GM19239 (cell line): ENCODE results near the gene YPEL2.
"Not testable (repeated sequence)": the region's sequence is repeated elsewhere in the genome, so short reads cannot be mapped to it uniquely, and the experiment has no call there.

ENCODE experiments used
- DNase-seq: peaks from one replicate; pipeline ENCODE4 v3.0.0; 2011; ENCODE audit warnings: low spot score; ENCODE audit not compliant: insufficient read length
- FAIRE-seq: peaks from 2 replicates; lab custom pipeline; 2011; peaks lifted over from hg19 to GRCh38; lab: Jason Lieb, UNC

YPEL2 gene, protein sequence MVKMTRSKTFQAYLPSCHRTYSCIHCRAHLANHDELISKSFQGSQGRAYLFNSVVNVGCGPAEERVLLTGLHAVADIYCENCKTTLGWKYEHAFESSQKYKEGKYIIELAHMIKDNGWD

DNA sequence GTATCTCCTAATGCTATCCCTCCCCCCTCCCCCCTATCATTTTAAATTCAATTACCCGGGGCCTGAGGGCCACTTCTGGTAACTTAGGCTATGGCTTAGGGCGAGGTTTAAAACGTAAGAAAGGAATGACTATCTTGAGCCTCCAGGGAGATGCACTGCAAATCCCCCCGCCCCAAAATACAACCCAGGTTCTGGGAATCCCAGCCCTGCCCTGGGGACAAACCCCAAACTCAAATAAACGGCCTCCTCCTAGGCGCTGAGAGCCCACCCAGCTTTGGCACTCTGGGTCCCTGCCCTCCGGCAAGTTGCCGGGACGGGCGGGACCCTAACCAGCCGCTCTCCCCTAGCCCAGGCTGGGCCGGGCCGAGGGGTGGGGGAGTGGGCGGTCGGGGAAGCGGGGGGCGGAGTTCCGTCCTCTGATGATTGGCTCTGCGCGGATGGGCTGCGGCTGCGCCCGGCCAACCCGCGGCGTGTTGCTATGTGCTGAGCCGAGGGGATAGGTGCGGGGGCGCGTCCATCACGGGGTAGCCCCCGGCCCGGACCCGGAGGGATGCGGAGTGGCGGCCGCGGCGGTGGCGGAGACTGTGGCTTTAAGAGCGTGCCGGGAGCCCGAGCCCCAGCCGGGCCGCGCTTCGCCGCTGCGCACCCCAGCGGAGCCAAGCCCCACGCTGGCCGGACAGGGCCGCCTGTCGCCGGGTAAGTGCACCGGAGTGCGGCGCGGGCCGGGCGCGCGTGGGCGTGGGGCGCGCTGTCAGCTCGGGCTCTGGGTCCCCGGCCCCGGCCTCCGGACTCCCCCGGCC lies at the start of gene YPEL2:
TSS of gene YPEL2 (plus strand) at position 527 of the 800 bp plus-strand sequence. CDS start 21,755 bp downstream, outside the sequence.
- FAIRE-seq (no peak), DNase-seq (peak; percentile 97)

DNA sequence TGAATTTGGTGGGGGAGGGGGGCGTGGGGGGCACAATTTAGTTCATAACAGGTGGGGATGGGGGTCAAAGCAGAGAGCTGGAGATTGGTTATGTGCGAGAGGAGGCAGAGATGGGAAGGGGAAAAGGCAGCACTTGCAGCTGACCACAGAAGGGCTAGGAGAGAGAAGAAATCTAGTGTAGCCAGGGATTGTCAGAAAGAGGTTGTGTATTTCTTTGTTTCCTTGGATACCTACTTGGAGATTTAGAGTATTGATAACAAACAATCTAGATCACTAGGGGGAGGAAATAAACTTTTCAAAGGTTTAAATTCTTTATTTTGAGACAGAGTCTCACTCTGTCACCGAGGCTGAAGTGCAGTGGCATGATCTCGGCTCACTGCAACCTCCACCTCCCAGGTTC lies 47.1 kb upstream of the YPEL2 start:
- DNase-seq (no peak), FAIRE-seq (no peak)

DNA sequence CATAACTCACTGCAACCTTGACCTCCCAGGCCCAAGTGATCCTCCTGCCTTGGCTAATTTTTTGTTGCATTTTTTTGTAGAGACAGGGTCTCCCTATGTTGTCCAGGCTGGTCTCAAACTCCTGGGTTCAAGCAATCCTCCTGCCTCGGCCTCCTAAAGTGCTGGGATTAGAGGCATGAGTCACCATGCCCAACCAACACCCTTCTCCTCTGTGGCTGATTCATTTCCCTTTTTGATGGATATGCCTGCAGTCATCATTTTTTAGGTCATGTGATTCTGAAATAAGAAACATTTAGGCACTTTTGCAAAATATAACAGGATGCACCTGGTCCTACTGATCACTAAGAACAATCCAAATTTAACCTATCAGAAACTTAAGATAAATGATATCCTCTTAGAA lies 44.0 kb upstream of the YPEL2 start:
- no peak for DNase-seq
- no peak for FAIRE-seq

DNA sequence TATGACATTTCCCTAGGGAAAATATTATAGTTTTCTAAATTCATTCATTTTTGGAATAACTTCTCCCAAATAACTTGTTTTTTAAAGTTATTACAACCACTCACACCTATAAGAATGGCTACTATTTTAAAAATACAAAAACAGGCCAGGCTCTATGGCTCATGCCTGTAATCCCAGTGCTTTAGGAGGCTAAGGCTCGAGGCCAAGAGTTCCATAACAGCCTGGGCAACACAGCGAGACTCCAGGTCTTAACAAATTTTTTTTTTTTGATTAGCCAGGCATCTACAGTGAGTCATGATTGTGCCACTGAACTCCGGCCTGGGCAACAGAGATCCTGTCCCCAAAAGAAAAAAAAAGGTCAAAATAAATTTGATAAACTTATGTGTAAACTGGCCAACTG lies 43.6 kb upstream of the YPEL2 start:
- FAIRE-seq (no peak), DNase-seq (no peak)

DNA sequence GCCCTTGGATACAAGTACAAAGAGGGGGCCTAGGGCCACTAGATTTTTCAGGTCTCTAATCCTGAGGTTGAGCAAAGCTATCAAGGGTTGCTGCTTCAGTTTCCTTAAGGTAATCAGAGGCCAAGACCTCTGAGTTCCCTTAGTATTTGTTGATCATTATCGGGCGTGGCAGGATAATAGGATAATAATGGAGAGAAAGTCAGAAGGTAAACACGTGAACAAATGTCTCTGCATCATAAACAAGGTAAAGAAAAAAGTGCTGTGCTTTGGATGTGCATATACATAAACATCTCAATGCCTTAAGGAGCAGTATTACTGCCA lies 41.5 kb upstream of the YPEL2 start:
- no peak for FAIRE-seq
- DNase-seq: no peak

DNA sequence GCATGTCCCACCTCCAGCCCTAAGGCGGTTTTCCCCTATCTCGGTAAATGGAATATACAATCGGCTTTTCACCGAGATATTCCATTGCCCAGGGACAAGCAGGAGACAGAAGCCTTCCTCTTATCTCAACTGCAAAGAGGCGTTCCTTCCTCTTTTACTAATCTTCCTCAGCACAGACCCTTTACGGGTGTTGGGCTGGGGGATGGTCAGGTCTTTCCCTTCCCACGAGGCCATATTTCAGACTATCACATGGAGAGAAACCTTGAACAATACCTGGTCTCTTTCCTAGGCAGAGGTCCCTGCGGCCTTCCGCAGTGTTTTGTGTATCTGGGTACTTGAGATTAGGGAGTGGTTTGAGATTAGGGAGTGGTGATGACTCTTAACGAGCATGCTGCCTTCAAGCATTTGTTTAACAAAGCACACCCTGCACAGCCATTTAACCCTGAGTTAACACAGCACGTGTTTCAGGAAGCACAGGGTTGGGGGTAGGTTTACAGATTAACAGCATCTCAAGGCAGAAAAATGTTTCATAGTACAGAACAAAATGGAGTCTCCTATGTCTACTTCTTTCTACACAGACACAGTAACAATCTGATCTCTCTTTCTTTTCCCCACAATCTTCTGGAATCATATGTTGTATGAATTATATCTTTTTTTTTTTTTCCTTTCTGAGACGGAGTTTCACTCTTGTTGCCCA lies 41.0 kb upstream of the YPEL2 start:
- not testable (repeated sequence) for DNase-seq, FAIRE-seq

DNA sequence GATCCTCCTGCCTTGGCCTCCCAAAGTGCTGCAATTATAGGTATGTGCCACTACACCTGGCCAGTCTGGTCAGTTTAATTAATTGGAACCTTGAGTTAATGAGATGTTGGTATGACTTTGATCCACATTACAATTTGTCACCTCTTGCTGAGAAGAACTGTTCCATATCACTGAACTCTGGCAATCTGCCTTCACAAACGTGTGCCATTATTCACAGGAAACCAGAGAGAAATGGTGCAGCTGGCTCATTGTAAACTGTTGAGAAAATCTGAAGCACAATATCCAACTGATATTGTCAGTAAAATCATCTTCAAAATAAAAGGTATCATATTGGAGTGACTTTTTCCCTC lies 39.3 kb upstream of the YPEL2 start:
- DNase-seq: no peak
- no peak for FAIRE-seq

DNA sequence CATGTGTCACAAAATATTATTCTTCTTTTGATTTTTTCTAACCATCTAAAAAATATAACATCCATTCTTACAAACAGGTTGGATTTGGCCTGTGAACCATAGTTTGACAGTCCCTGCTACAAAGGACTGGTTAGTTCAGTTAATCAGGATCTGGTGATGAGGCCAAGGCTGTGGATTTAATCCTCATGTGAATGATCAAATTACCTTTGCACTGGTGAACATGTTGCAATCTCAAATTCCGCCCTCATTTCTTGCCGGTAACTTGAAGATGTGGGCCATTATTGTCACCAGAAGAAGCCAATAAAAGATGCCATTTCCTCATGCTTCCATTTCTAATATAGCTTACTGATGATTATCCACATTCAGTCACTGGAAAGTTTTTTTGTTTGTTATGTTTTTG lies 35.3 kb upstream of the YPEL2 start:
- FAIRE-seq (no peak), DNase-seq (no peak)

DNA sequence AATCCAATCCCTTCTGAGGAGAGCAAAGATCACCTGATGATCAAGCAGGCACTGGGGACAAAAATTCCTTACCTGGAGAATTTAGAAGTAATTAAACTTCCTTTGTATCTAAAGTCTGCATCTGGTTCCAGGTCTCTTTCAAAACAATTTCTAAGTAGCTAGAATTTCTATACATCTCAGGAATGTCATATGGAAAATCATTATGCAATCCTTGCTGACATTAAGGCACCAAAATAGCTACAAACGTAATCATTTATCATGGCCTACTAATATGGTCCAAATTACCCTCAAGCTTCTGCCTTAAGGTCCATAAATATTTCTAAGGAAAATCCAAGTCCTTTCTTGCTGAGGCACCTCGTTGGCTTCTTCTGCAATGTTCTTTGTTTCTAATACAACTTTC lies 32.9 kb upstream of the YPEL2 start:
- DNase-seq (no peak), FAIRE-seq (no peak)

DNA sequence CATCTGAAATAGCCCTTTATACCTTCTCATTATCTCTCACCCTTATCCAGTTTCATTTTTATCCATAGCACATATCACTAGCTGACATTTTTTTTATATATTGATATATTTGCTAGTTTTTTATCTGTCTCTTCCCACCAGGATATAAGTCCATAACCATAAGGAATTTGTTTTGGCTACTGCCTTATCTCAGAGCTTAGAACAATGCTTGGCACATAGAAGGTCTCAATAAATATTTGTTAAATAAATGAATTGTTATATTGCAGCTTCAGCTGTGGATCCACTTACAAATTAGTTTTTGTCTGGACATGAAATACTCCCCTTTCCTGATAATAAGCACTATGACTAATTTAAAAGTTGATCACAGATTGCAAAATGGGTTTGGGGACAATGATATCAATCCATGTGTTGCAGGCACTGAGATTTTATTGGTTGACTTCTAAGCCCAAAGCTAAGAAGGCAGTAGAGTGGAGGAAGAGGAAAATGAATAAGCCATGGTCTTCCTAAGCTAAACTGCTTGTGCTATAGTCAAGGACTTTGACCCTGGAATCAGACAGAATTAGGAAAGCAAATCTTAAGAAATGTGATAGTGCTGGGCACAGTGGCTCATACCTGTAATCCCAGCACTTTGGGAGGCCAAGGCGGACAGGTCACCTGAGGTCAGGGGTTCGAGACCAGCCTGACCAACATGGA lies 31.9 kb upstream of the YPEL2 start:
- FAIRE-seq: no peak
- no peak for DNase-seq

DNA sequence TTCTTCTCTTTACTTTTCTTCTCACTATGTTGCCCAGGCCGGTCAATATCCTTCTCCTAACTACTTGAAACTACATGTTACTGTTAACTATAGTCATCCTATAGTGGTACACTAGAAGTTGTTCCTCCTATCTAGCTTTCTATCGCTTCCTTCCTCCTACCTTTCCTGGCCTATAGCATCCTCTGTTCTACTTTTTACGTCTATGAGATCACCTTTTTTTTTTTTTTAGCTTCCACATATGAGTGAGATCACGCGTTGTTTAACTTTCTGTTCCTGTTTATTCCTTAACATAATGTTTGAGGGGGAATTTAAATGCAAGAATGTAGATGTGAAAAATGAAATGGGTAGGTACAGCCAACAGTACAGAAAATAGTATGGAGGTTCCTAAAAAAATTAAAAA lies 30.5 kb upstream of the YPEL2 start:
- FAIRE-seq: no peak
- no peak for DNase-seq

DNA sequence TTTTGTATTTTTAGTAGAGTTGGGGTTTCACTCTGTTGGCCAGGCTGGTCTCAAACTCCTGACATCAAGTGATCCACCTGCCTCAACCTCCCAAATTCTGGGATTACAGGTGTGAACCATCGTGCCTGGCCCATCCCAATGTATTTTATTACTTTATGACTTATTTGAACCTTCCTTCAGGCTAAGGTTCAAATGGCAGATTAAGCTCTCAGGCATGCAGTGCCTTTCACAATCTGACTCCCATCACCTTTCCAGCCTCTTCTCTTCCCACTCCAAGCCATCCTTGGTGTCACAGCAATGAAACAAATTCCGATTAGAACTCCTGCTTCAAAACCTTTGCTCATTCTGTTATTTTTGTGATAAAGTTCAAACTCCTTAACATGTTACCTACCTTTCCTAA lies 26.6 kb upstream of the YPEL2 start:
- no peak for FAIRE-seq
- DNase-seq: no peak

DNA sequence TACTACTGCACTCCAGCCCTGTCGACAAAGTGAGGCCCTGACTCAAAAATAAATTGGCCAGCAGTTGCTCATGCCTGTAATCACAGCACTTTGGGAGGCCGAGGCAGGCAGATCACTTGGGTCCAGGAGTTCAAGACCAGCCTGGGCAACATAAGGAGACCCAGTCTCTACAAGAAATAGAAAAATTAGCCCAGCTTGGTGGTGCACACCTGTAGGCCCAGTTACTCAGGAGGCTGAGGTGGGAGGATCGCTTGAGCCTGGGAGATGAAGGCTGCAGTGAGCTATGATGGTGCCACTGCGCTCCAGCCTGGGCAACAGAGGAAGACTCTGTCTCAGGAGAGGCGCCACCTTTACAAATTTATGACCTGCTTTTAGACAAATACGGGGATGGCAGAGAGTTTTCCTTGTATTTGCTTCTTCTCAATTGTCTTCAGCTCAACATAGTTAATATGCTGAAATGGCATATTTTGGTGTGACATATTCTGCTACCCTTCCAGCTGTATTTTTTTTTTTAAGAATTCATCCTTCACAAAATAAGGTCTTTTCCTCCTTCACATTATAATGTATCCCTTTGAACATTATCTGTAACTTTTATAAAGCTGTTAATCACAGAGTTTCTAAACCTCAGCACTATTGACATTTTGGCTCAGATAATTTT lies 21.1 kb upstream of the YPEL2 start:
- no peak for FAIRE-seq
- DNase-seq: no peak

DNA sequence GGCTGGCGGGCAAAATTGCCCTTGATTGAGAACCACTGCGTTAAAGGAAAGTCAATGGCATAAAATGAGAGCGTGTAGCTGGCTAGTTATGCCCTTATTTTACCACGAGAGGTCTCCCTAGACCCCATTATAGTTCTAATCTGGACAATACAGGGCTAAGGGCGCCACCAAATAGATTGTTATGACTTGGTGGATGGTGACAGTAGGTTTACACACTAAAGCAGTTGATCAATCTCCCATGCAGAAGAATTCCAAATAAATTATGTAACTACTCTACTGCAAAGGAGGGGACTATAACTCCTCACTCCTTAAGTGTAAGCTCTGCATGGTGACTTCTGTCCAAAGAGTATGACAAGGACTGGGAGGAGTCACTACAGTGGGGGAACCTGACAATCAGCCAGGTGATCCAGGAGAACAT lies 20.4 kb upstream of the YPEL2 start:
- FAIRE-seq (peak; percentile 84), DNase-seq (peak; percentile 43)

DNA sequence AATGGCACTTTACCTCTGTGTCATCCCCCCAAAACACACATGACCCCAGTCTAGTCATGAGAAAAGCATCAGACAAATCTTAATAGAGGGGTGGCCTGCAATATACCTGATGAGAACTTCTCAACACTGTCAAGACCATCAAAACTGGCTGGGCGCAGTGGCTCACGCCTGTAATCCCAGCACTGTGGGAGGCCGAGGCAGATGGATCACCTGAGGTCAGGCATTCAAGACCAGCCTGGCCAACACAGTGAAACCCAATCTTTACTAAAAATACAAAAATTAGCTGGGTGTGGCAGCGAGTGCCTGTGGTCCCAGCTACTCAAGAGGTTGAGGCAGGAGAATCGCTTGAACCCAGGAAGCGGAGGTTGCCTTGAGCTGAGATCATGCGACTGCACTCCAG lies 19.9 kb upstream of the YPEL2 start:
- DNase-seq, FAIRE-seq: not testable (repeated sequence)

DNA sequence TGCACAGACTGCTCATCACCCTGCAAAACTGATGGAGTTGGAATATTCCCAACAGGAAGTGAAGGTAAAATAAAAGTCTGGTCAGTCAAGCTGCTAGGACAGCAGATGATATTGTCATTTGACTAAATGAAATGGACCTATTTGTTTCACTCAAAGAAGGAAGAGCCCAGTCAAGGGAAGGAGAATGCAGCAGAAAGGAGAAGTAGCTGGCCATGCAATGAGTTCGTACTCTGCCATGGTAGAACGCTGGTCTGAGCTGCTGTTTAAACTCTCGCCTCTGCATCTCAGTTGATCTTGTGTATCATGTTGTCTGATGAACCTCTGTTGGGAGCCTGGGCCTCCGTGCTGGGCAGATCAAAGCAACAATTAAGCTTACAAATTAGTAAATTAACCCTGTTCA lies 15.6 kb upstream of the YPEL2 start:
- no peak for DNase-seq
- FAIRE-seq: no peak

DNA sequence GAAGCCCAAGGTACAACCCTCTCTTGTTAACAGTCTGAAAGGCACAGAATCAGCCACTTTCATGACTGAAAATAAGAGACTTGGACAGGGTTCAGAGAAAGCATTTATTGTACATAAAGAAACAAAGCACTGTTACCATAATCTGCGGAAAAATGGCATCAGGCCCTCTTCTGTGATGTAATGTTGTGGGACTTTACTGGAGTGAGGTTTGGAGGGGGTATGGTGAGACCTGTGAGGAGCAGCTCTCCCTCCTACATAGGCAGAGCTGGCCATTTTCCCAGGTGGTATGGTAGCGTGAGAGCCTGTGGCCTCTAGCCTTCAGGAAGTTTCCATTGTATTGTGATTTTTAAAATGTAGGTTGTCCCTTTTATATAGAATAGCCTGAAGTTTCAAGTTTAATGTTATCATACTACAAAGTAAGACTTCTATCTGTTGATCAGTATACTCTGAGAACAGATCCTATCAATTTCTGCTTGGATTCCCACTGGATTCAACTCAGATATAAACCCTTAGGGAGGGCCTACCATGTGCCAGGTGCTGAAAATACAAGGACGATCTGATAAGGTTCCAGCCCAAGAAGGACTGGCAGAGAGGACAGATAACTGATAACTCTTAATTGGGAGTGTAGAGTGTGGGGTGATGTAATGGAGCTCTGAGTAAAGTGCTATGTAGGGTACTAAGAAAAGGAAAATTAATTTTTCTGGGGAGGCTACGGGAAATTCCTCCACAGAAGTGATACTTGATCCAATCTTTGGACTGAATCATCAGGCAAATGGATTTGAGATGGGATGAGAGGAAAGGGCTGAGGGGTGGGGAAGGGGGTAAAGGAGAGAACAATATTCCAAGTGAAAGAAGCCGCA lies 4.1 kb upstream of the YPEL2 start:
- DNase-seq: no peak
- FAIRE-seq: no peak

DNA sequence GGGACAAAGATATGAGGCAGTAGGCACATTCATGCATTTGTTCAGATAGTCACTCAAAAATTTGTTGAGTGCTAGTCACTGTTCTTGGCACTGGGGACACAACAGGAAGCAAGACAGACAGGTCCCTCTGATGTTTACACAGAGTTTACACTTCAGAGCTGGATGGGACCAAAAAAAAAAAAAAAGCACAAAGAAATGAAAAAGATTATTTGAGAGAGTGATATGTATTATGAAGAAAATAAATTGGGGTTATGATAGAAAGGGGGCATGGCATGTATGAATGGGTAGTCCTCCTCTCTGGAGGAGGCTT lies 3.5 kb upstream of the YPEL2 start:
- FAIRE-seq: no peak

DNA sequence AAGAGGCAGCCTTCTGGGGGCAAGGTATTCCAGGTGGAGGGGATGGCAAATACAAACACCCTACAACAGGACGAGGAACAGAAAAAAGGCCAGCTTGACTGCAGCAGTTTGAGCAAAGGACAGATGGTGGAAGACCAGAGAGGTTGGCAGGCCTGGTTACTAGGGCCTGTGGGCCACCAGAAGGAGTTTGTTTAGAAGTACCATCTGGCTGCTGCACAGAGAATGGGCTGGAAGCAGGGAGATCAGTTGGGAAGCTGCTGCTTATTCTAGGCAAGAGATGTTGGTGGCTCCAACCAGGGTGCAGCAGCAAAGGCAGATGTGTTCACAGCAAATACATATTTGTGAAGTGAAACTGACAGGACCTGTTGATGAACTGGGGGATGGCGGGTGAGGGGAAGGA lies 2.9 kb upstream of the YPEL2 start:
- DNase-seq: no peak
- FAIRE-seq: no peak

More for the DNA sequence above, 3.5 kb upstream of the YPEL2 start:
- no peak for DNase-seq
